ENCODE results near the gene TCEANC. TPM values are rescaled to one million over a fixed set of nuclear protein-coding genes. Genes with fewer than 3 reads are reported as not detected.

The TCEANC gene
- total RNA-seq, 1 experiment from 2014 or later: 3.1 TPM

- ChIA-PET CTCF (no interaction called here), POLR2A (ENCODE audit: low non-redundant PET) (no interaction called here)
- Histone ChIP-seq H3K9me3 (ENCODE audit: low read depth, low read length, poor library complexity, severe bottlenecking) (no peaks in the 10 kb centered on the region), H3K27ac (ENCODE audit: low read depth, low read length, poor library complexity, severe bottlenecking) (no peak overlapping the region), H3K27me3 (replicated peaks; ENCODE audit: insufficient read depth, low read depth, low read length, poor library complexity) (no peaks in the 10 kb centered on the region), H3K4me1 (ENCODE audit: insufficient read depth, low read length, poor library complexity, severe bottlenecking) (peaks cover 54% of the 10 kb centered on the region), H3K36me3 (ENCODE audit: insufficient read depth, low read length, poor library complexity, severe bottlenecking) (no peaks in the 10 kb centered on the region), H3K4me3 (ENCODE audit: low read depth, low read length, poor library complexity, severe bottlenecking) (no peak overlapping the region)
- peak; percentile 57 for DNase-seq (ENCODE audit: low spot score)
- intact Hi-C loops (cut with micrococcal nuclease; ENCODE audit: unreplicated experiment): no loop called here
- BruUV-seq (replicated peaks): no TSS peak
- TF ChIP-seq CTCF (conservative IDR thresholded peaks at IDR 0.05; ENCODE audit: low read depth, low read length): no peak
- TF ChIP-seq EZH2 (IDR thresholded peaks at IDR 0.05; ENCODE audit: borderline replicate concordance, low read depth, low read length, poor library complexity, severe bottlenecking): no peak
Observed at GRCh38 chrX:13694359-13694758, 41.4 kb downstream of the TCEANC start.

GRCh38 chrX:13694983-13695382 is 42.0 kb downstream of the TCEANC start:
- H3K27ac ChIP-seq (ENCODE audit: low read depth, low read length, poor library complexity, severe bottlenecking): peak overlapping the region; percentile 14
- ChIA-PET POLR2A (ENCODE audit: low non-redundant PET) (no interaction called here), CTCF (no interaction called here)
- no peak for DNase-seq (ENCODE audit: low spot score)
- H3K4me3 ChIP-seq (ENCODE audit: low read depth, low read length, poor library complexity, severe bottlenecking): no peak overlapping the region
- H3K9me3 ChIP-seq (ENCODE audit: low read depth, low read length, poor library complexity, severe bottlenecking): no peaks in the 10 kb centered on the region
- intact Hi-C loops (cut with micrococcal nuclease; ENCODE audit: unreplicated experiment): no loop called here
- peaks cover 57% of the 10 kb centered on the region for H3K4me1 ChIP-seq (ENCODE audit: insufficient read depth, low read length, poor library complexity, severe bottlenecking)
- TF ChIP-seq EZH2 (IDR thresholded peaks at IDR 0.05; ENCODE audit: borderline replicate concordance, low read depth, low read length, poor library complexity, severe bottlenecking) (no peak), CTCF (conservative IDR thresholded peaks at IDR 0.05; ENCODE audit: low read depth, low read length) (no peak)
- H3K36me3 ChIP-seq (ENCODE audit: insufficient read depth, low read length, poor library complexity, severe bottlenecking): no peaks in the 10 kb centered on the region
- BruUV-seq (replicated peaks): no TSS peak
- no peaks in the 10 kb centered on the region for H3K27me3 ChIP-seq (replicated peaks; ENCODE audit: insufficient read depth, low read depth, low read length, poor library complexity)

GRCh38 chrX:13695601-13696115 is 42.7 kb downstream of the TCEANC start:
- CTCF ChIA-PET: no interaction called here
- BruUV-seq (replicated peaks): no TSS peak
- no peak for TF ChIP-seq CTCF (conservative IDR thresholded peaks at IDR 0.05; ENCODE audit: low read depth, low read length)
- no peak for TF ChIP-seq EZH2 (IDR thresholded peaks at IDR 0.05; ENCODE audit: borderline replicate concordance, low read depth, low read length, poor library complexity, severe bottlenecking)
- DNase-seq (ENCODE audit: low spot score): no peak
- no peak overlapping the region for H3K4me3 ChIP-seq (ENCODE audit: low read depth, low read length, poor library complexity, severe bottlenecking)
- no peaks in the 10 kb centered on the region for H3K36me3 ChIP-seq (ENCODE audit: insufficient read depth, low read length, poor library complexity, severe bottlenecking)
- no peak overlapping the region for H3K27ac ChIP-seq (ENCODE audit: low read depth, low read length, poor library complexity, severe bottlenecking)
- no peaks in the 10 kb centered on the region for H3K9me3 ChIP-seq (ENCODE audit: low read depth, low read length, poor library complexity, severe bottlenecking)
- POLR2A ChIA-PET (ENCODE audit: low non-redundant PET): no interaction called here
- no peaks in the 10 kb centered on the region for H3K27me3 ChIP-seq (replicated peaks; ENCODE audit: insufficient read depth, low read depth, low read length, poor library complexity)
- peaks cover 57% of the 10 kb centered on the region for H3K4me1 ChIP-seq (ENCODE audit: insufficient read depth, low read length, poor library complexity, severe bottlenecking)
- intact Hi-C loops (cut with micrococcal nuclease; ENCODE audit: unreplicated experiment): no loop called here
